T-cell (primary cell): ENCODE measurements around the gene NT5DC2. TPM values are rescaled to one million over a fixed set of nuclear protein-coding genes. Genes with fewer than 3 reads are reported as not detected.

Experiments
- ATAC-seq, 4 experiments: fragments of 200-7000 bp in 3 of 4; fragments of 150-1000 bp in 1 of 4; cut with Tn5 transposase; replicated peaks in 1 of 4; 1 replicate in 3 of 4; 2 replicates in 1 of 4; pipeline ENCODE4 v1.10.0; 2021; ENCODE audit warnings: moderate library complexity in 3 of 4, mild to moderate bottlenecking in 2 of 4, moderate number of reproducible peaks in 1 of 4
- CTCF ChIA-PET, 2 donors: fragments of 300-600 bp; sonication (Branson Sonifier 250); formaldehyde crosslinking; loops; one replicate each; lab custom pipeline; 2022; ENCODE audit warnings: antibody characterized with exemption in 2 of 2; lab: Charles Lee
- POLR2A ChIA-PET, 2 donors: fragments of 300-600 bp; sonication (Branson Sonifier 250); formaldehyde crosslinking; loops; one replicate each; lab custom pipeline; 2022; ENCODE audit warnings: antibody characterized with exemption in 2 of 2; lab: Charles Lee
- DNase-seq, 35 experiments: peaks; one replicate each; pipeline versions ENCODE4 v3.0.0 to v3.0.0-alpha.2; 2013 to 2023
- H3K27ac ChIP-seq: one replicate; pipeline ENCODE4 v1.5.1; 2013; ENCODE audit warnings: low read length
- H3K27me3 ChIP-seq, 2 experiments: replicated peaks in 1 of 2; 1 replicate in 1 of 2; 2 replicates in 1 of 2; pipeline versions ENCODE4 v1.6.1 to v1.7.0; 2013; ENCODE audit warnings: low read length in 1 of 2, mixed read lengths in 1 of 2; ENCODE audit not compliant: control insufficient read depth in 2 of 2, insufficient read depth in 2 of 2; ENCODE audit errors: extremely low read depth in 1 of 2
- H3K36me3 ChIP-seq, 2 donors: 1 replicate in 1 of 2; 2 replicates in 1 of 2; pipeline versions ENCODE4 v1.6.1 to v1.7.0; 2013; ENCODE audit warnings: low read length in 1 of 2; ENCODE audit not compliant: control insufficient read depth in 2 of 2, insufficient read depth in 1 of 2; ENCODE audit errors: extremely low read depth in 1 of 2
- H3K4me1 ChIP-seq, 2 experiments: 1 replicate in 1 of 2; 2 replicates in 1 of 2; pipeline versions ENCODE4 v1.6.1 to v1.7.0; 2013; ENCODE audit warnings: low read length in 2 of 2, mixed read lengths in 1 of 2; ENCODE audit not compliant: insufficient read depth in 2 of 2, control insufficient read depth in 1 of 2; ENCODE audit errors: extremely low read depth in 1 of 2
- H3K4me3 ChIP-seq, 2 donors: 1 replicate in 1 of 2; 2 replicates in 1 of 2; pipeline versions ENCODE4 v1.5.1 to v1.7.0; 2013; ENCODE audit warnings: mild to moderate bottlenecking in 2 of 2, low read length in 1 of 2, moderate library complexity in 1 of 2; ENCODE audit not compliant: control insufficient read depth in 1 of 2; ENCODE audit errors: extremely low read depth in 1 of 2
- H3K9me3 ChIP-seq: 2 replicates; pipeline ENCODE4 v1.7.0; 2013
- H3K27ac Mint-ChIP-seq, 2 donors: one replicate each; pipeline ENCODE4 v1.8.0; 2020 to 2021; ENCODE audit warnings: mild to moderate bottlenecking in 2 of 2, mixed read lengths in 2 of 2
- H3K27me3 Mint-ChIP-seq, 2 donors: one replicate each; pipeline ENCODE4 v1.8.0; 2021 to 2022; ENCODE audit warnings: mixed read lengths in 2 of 2
- H3K36me3 Mint-ChIP-seq: one replicate; pipeline ENCODE4 v1.8.0; 2021; ENCODE audit warnings: mixed read lengths
- H3K4me1 Mint-ChIP-seq, 3 donors: one replicate each; pipeline ENCODE4 v1.8.0; 2020 to 2022; ENCODE audit warnings: mixed read lengths in 3 of 3, mild to moderate bottlenecking in 1 of 3
- H3K4me3 Mint-ChIP-seq, 3 donors: one replicate each; pipeline ENCODE4 v1.8.0; 2020 to 2022; ENCODE audit warnings: mild to moderate bottlenecking in 3 of 3, mixed read lengths in 3 of 3, moderate library complexity in 3 of 3
- H3K9me3 Mint-ChIP-seq, 3 donors: one replicate each; pipeline ENCODE4 v1.8.0; 2020 to 2022; ENCODE audit warnings: mixed read lengths in 3 of 3
- WGBS: methylation state at CpG from one replicate; pipeline ENCODE4 v1.1.5; 2013; ENCODE audit warnings: missing lambda C conversion rate; ENCODE audit not compliant: insufficient coverage; 5-methylcytosine and 5-hydroxymethylcytosine counted together
- total RNA-seq, 35 experiments: library from RNA in 6 of 35; stranded (reverse) in 6 of 35; fragments of 120-200 nt in 1 of 35; gene quantifications; one replicate each; pipeline versions ENCODE4 v1.2.1 to v1.2.4 and lab custom pipeline; 2013 to 2026

NT5DC2 gene
- total RNA-seq, 5 donors from 2014 or later (not counting 1 experiment from before 2014, with no cell fraction given), result 1.9 to 10.9 (median 7.4) TPM

- H3K9me3 Mint-ChIP-seq, result no peaks in the 10 kb centered on the region
- no peak for DNase-seq
- H3K4me3 ChIP-seq, result no peak overlapping the region
- H3K27me3 Mint-ChIP-seq, result no peaks in the 10 kb centered on the region
- ATAC-seq, result no peak
- H3K9me3 ChIP-seq, result no peaks in the 10 kb centered on the region
- H3K27ac ChIP-seq, result no peak overlapping the region
- H3K36me3 Mint-ChIP-seq, result no peaks in the 10 kb centered on the region
- H3K4me1 ChIP-seq, result no peaks in the 10 kb centered on the region
- ChIA-PET CTCF (no interaction called here), POLR2A (no interaction called here)
- 81% methylated on average over 15 of the region's 17 CpGs for WGBS
- H3K36me3 ChIP-seq, result no peaks in the 10 kb centered on the region
- no peaks in the 10 kb centered on the region for H3K4me1 Mint-ChIP-seq
- H3K27ac Mint-ChIP-seq, result no peak overlapping the region
- H3K4me3 Mint-ChIP-seq, result no peak overlapping the region
- H3K27me3 ChIP-seq, result peaks cover 0 to 2% of the 10 kb centered on the region in 2 experiments
Measured at GRCh38 chr3:52512727-52513126, 20.9 kb downstream of the NT5DC2 start.

GRCh38 chr3:52512105-52512504, 21.6 kb downstream of the NT5DC2 start:
- Histone ChIP-seq H3K27ac (no peak overlapping the region), H3K9me3 (no peaks in the 10 kb centered on the region), H3K4me3 (no peak overlapping the region), H3K4me1 (no peaks in the 10 kb centered on the region), H3K27me3 (peaks cover 0 to 2% of the 10 kb centered on the region in 2 experiments), H3K36me3 (no peaks in the 10 kb centered on the region)
- H3K27me3 Mint-ChIP-seq, result no peaks in the 10 kb centered on the region
- ChIA-PET CTCF (interaction anchor here in 1 of 2 donors (0.5 kb wide), 1 partner anchor 100 kb away, joined by 5 read pairs; no protein-coding TSS in a partner anchor), POLR2A (no interaction called here)
- WGBS, result 86% methylated on average over 2 of the region's 8 CpGs
- H3K36me3 Mint-ChIP-seq, result no peaks in the 10 kb centered on the region
- ATAC-seq, result no peak
- H3K27ac Mint-ChIP-seq, result no peak overlapping the region
- DNase-seq, result no peak
- H3K9me3 Mint-ChIP-seq, result no peaks in the 10 kb centered on the region
- no peaks in the 10 kb centered on the region for H3K4me1 Mint-ChIP-seq
- H3K4me3 Mint-ChIP-seq, result no peak overlapping the region

- no peaks in the 10 kb centered on the region for H3K9me3 Mint-ChIP-seq
- POLR2A ChIA-PET, result no interaction called here
Measured at GRCh38 chr3:52511509-52511908, 22.1 kb downstream of the NT5DC2 start.

GRCh38 chr3:52509753-52510328, 23.8 kb downstream of the NT5DC2 start:
- ATAC-seq (no peak), DNase-seq (no peak)
- H3K4me3 ChIP-seq, result no peak overlapping the region
- Mint-ChIP-seq H3K36me3 (no peaks in the 10 kb centered on the region), H3K27ac (no peak overlapping the region), H3K9me3 (no peaks in the 10 kb centered on the region), H3K27me3 (no peaks in the 10 kb centered on the region), H3K4me1 (no peaks in the 10 kb centered on the region), H3K4me3 (no peak overlapping the region)
- H3K4me1 ChIP-seq, result no peaks in the 10 kb centered on the region
- no peaks in the 10 kb centered on the region for H3K9me3 ChIP-seq
- ChIA-PET CTCF (no interaction called here), POLR2A (no interaction called here)
- peaks cover 0 to 11% of the 10 kb centered on the region in 2 experiments for H3K27me3 ChIP-seq
- 74% methylated on average over 7 of the region's 12 CpGs for WGBS
- no peaks in the 10 kb centered on the region for H3K36me3 ChIP-seq
- H3K27ac ChIP-seq, result no peak overlapping the region

More at GRCh38 chr3:52511509-52511908, 22.1 kb downstream of the NT5DC2 start:
- Mint-ChIP-seq H3K36me3 (no peaks in the 10 kb centered on the region), H3K27me3 (no peaks in the 10 kb centered on the region), H3K4me3 (no peak overlapping the region), H3K4me1 (no peaks in the 10 kb centered on the region), H3K27ac (no peak overlapping the region)
- Histone ChIP-seq H3K4me1 (no peaks in the 10 kb centered on the region), H3K9me3 (no peaks in the 10 kb centered on the region), H3K27me3 (peaks cover 0 to 2% of the 10 kb centered on the region in 2 experiments), H3K4me3 (no peak overlapping the region), H3K36me3 (no peaks in the 10 kb centered on the region), H3K27ac (no peak overlapping the region)
- WGBS, result 90% methylated on average over 3 of the region's 7 CpGs
- no peak for ATAC-seq
- CTCF ChIA-PET, result no interaction called here
- no peak for DNase-seq

- H3K36me3 ChIP-seq, result no peaks in the 10 kb centered on the region
- H3K4me3 ChIP-seq, result no peak overlapping the region
- H3K27me3 ChIP-seq, result peaks cover 0 to 12% of the 10 kb centered on the region in 2 experiments
- H3K9me3 Mint-ChIP-seq, result no peaks in the 10 kb centered on the region
- no peaks in the 10 kb centered on the region for H3K27me3 Mint-ChIP-seq
- ATAC-seq, result no peak
- no peak overlapping the region for H3K4me3 Mint-ChIP-seq
- H3K27ac ChIP-seq, result no peak overlapping the region
- no peaks in the 10 kb centered on the region for H3K4me1 Mint-ChIP-seq
- H3K36me3 Mint-ChIP-seq, result no peaks in the 10 kb centered on the region
- H3K4me1 ChIP-seq, result no peaks in the 10 kb centered on the region
- POLR2A ChIA-PET, result no interaction called here
- peak overlapping the region in 1 of 2 donors; percentile 34 for H3K27ac Mint-ChIP-seq
- WGBS, result 68% methylated on average over 3 of the region's 5 CpGs
- CTCF ChIA-PET, result no interaction called here
- no peak for DNase-seq
- no peaks in the 10 kb centered on the region for H3K9me3 ChIP-seq
Measured at GRCh38 chr3:52507359-52507758, 26.3 kb downstream of the NT5DC2 start.

GRCh38 chr3:52506266-52506966, 27.2 kb downstream of the NT5DC2 start:
- Histone ChIP-seq H3K36me3 (no peaks in the 10 kb centered on the region), H3K4me3 (no peak overlapping the region), H3K9me3 (no peaks in the 10 kb centered on the region), H3K27ac (no peak overlapping the region), H3K4me1 (no peaks in the 10 kb centered on the region), H3K27me3 (peaks cover 0 to 12% of the 10 kb centered on the region in 2 experiments)
- Mint-ChIP-seq H3K36me3 (no peaks in the 10 kb centered on the region), H3K4me3 (no peak overlapping the region), H3K27ac (no peak overlapping the region), H3K4me1 (no peaks in the 10 kb centered on the region), H3K27me3 (no peaks in the 10 kb centered on the region), H3K9me3 (no peaks in the 10 kb centered on the region)
- DNase-seq, result no peak
- 90% methylated on average over 22 of the region's 27 CpGs for WGBS
- ChIA-PET CTCF (no interaction called here), POLR2A (no interaction called here)
- ATAC-seq, result no peak
